Epidermal melanocyte (primary cell): Measurements from ENCODE around the gene RAB34.
A peak's percentile ranks its signal among the peaks of the same experiment; 100 is the strongest.

Source experiments
- DNase-seq: peaks from one replicate; pipeline ENCODE4 v3.0.0; 2011; ENCODE audit warnings: low spot score; ENCODE audit not compliant: insufficient read length

The RAB34 gene

DNA sequence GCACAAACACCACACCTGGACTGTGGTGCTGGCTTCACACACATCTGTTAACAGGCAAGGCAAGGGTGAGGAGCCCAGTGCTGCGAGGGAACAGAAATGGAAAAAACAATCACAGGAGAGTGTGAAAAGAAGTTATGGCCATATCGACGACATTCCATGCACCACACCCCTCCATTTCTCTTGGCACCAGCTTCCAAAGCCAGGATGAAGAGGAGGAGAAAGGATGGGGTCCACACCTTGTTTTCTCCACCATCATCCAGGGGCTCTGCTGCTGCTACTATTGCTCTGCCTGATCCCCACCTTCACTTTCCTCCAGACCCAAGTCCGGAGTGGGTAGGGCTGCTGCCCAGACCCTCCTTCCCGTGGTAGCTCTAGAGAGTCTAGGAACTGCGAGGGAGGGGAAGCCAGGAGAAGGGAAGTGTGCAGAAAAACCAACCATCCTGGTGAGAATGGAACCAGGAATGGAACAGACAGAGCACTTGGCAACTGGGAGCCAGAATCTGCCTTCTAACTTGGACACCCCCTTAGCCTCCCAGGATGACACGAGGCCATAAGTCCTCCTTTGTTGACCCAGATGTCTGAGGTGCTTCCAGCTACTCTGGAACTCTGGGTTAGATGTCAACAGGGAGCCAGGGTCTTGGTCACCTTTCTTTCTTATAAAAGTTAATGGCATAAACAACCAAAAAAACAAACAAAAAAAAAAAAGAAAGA lies 4.8 kb downstream of the RAB34 start:
- no peak for DNase-seq

DNA sequence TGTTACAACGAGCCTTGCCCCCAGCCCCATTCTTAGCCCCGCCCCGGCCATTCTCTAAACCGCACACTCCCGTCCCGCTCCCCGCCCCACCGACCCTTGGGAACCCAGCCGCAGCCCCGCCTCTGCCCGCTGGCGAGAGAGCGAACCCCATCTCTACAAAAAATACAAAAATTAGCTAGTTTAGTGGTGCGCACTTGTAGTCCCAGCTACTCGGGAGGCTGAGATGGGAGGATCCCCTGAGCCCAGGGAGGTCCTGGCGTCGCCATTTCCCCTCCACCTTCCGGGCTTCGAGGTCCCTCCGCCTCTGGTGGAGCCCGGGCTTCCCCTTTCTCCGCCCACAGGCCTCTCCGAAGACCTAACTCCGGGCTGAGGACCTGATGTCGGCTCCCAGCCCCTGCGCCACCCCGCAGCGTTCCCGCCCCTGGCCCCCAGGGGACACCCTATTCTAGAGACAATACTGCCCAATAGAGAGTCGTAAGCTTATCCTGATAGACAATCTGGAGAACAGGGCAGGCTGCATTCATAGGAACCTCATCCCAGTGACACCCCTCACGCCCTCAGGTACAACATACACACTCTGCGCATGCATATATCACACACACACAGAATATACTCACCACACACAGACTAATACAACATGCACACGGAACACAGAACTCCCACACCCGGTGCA lies 5.5 kb downstream of the RAB34 start:
- no peak for DNase-seq

DNA sequence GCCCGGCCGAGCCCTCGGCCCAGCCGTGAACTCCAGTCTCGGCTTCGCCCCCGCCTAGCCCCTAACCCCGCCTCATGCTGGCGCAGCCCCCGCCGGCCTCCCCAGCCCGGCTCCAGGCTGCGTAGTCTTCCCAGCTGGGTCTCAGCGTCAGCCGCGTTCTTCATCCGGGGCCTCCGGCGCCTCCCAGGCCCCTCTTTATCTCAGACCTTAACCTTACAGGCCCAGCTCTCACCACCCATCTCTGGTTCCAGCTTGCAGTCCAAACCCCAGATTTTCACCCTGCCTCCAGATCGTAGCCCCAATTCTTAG lies 6.0 kb downstream of the RAB34 start, which contains the start of gene PROCA1:
TSS of gene PROCA1 (minus strand) at position 166 of the 309 bp plus-strand sequence. CDS start 228 bp downstream, outside the sequence.
- DNase-seq: no peak

DNA sequence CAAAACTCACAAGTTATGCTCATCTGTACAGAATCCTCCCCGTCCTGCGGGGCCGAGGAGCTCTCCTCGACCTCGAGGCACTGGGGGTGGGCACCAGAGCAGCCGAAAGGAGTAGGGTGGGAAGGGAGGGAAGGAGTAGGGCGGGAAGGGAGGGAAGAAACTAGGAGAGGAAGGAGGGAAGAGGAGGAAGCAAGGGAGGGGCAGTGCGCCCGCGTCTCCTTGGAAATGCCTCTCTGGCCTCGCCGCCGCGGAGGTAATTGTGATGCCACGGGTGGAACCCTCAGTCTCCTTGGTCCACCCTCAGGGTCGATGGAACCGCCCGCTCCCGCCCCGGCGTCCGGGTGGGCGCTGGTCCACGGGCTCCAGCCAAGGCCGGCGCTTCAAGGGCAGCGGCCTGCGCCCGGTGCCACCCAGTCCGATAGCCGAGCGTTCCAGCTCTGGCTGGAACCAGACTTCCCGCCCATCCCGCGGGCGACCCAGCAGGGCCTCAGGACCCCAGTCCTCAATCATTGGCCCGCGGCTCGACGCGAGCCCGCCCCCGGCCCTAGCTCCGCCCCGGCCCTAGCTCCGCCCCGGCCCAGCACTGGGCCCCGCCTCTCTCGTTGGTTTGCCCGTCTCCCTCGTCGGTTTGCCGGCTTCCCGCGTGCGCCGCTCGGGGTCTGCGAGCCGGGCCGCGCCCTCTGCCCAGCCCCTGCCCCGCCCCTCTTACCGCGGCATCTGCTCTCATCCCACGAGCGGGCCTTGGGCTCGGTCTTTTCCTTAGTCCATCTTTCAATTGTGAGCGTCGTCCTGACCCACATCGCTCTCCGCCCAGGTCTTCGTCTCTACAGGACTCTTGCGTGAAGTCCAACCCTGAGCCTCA lies 6.6 kb downstream of the RAB34 start:
- peak; percentile 96 for DNase-seq

DNA sequence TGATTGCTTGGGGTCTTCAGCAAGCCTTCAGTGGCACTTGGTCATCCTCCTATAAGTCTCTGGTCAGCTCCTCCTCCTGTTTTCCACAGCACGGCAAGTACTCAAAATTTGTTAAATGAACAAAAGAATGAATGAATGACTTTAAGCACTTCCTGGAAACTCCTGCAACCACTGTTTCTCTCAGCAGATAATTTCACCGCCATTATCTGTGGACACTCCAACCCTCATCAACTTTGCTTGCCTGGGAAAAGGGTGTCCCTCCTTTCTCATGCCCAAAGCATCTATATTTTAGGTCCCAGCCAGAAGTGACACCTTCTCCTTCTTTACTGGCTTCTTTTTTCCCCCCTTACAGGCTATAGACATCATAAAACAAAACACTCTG lies 10.3 kb downstream of the RAB34 start:
- no peak for DNase-seq

DNA sequence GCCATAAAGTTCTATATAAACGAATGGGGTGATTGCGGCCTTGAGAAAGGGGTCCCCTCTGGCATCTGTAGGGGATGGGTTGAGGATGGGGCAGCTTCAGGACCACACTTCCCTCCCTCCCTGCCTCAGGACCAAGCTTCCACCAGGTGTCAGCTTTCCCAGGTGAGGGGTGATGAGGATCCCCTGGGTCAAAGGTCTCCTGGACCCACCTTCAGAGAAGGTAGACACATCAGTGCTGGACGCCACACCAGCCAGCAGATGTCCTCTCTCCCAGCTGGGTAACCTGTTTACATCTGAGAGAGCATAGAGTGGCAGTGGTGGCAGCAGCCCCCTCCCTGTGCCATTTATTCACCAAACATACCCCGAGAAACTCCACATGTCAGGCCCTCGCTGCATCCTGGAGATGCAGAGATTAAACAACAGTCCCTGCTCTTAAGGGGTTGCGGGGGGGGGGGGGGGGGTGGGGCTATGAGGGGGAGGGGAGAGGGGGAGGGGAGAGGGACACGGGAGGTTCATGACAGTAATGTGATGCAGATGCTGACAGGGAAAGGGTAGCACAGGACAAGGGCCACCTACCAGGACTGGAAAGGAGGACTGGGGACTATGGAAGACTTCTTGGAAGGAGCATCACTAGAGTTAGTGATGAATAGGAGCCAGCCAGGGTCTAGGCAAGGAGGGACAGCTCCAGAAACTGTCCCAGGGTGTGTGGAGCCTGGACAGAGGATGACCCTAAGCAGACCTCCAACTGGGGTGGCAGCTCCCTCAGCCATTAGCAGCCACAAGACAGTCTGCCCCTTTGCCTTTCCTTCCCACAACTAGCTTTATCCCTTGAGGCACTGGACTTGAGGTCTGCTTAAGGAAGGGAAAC lies 11.0 kb downstream of the RAB34 start:
- DNase-seq: peak; percentile 9

DNA sequence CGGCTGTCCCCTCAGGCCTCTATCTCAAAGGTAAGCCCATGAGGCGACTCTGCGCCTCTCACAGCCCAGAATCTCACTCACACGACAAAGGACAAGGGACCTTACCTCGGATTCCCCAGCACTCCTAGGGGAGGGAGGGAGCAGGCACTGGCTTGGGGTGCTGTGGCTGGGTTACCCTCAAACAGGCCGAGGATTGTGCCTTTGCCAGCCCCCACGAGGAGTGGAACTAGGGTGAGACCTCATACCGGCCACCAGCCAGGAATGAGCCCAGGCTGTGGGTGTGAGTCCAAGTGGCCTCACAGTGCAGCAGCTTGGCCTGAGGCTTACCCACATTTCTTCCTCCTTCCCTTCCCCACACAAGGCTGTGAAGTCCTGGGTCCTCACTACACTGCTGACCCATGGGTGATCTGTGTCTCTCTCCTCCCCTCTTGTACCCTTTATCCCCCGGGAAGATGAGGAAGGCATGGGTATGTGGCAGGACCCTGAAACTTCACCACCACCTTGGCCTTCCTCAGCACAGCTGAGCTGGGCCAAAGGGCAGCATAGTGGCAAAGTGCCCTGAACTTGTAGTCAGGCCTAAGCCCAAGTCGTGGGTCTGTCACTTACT lies 11.8 kb downstream of the RAB34 start:
- DNase-seq: peak; percentile 12

DNA sequence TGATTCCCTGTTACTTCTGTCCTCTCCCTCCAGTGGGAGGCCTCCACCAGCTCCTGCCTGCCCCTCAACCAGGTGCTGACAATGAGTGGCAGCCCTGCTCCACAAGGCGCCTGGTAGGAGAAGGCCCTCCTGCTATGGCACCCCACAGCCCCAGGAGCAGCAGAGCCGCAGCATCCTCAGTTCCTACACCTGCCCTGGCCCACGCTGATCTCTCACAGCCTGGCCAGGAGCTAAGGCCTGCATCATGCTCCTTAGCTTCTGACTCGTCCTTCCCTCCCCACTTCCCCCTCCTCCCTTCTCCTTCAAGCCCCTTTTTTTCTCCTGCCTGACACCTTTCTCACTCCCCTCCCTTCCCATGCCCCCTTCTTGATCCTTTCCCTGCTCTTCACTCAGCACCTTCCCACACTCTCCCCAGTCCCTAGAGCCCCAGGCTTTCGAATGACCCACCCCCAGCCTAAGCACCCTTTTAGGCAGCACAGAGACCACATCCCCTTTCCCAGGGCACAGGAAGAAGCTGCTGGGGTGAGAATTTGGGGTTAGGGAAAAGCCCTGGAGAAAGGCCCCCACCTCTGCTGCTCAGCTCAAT lies 12.5 kb downstream of the RAB34 start:
- DNase-seq: peak; percentile 0

DNA sequence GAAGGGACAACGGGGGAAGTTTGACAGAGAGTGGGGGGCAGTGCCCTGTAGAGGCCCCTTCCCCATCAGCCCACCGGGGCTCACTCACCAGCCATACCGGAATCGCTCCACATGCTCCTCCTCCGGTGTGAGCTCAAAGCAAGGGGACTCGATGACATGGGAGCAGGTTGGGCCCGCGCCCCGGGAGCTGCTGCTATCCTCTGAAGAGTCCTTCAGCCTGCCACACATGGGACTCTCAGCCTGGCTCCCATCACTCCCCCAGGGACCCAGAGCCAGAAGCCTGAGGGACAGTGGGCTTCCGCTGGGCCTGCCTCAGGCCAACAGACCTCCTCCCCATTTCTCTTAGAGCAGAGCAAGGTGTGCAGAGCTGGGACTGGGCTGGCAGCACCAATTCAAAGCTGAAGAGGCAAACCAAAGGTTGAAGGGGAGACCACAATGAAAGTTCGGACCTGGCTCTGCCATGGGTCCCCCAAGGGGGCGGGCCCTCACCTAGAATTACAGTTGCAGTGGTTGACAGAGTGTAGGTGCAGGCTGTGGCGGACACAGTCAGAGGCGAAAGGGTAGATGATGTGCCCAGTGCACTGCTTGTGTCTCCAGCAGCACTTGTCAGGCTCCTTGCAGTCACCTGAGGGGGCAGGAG lies 13.3 kb downstream of the RAB34 start:
- peak; percentile 3 for DNase-seq

DNA sequence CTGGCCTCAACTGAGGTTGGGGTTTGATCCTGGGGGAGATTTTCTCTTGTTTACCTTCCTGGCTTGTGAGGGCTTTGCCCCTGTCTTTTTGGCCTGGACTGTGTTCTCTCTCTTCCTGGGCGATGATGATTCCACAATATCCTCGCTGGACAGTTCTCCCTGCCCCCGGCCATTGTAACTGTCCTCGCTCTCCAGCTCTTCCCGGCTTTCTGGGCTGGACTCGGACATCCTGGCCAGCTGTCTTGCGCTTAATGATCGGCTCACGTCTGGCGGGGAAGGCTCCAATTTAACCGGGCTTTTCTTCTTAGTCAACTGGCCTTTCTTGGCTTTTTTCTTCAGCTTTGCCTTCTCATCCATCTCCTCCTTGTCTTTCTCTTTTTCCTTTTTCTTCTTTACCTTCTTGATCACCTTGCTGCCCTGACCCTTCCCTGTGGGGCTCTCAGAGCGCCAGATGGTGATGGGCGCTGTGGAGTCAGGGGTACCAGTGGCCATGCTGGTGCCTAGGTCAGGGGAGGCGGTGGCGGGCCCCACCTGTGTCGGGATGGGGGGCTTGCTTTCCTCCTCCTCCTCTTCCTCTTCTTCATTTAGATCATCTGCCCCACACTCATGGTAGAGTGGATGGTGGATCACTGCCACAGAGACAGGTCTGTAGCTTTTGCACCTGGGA lies 14.0 kb downstream of the RAB34 start:
- peak; percentile 4 for DNase-seq

DNA sequence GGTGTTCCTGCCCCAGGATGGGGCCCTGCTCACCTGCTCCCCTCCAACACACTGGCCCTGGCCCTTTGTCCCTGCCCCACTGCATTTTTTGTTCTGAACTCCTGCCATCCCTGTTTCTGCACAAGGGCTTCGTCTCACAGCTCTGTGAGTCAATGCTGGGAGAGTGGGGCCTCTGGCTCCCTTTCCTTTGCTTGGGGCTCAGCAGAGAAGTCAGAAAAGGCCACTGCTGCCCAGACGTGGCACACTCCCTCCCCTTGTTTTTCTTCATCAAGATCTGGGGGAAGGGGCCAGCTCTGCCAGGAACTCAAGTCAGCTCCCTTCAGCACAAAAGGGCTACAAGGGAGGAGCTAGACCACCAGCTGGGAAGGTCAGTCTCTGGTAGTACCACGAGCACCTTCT lies 14.9 kb downstream of the RAB34 start:
- DNase-seq: peak; percentile 2

DNA sequence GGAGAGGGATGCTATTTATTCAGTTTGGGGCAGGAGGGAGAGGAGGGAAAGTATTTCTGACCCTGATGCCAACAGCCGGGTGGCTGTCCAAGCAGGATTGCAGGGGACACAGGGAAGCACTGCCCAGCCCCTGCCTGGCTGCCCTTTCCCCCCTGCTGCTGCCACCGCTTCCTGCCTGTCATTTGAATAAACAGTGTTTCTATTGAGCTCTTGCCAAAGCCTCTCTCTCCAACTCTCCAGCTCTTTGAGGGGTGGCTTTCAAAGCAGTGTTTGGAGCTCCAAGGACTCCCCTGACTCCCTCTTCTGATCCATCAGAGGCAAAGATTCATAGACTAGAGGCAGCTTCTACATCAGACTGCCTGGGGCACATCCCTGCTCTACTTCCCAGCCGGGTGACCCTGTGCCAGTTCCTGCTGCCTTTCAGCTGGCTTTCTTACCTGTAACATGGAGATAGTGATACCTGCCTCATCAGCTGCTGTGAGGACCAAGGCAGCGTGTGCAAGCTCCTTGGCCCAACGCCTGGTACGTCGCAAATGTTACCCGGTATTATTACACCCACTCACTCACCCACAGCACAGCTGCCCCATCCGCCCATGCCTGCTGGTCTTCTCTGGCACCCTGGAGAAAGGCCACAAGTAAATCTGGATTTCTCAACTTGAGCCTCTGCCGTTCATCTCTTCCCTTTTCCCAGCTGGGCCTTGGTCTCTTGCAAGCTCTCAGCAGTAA lies 15.5 kb downstream of the RAB34 start:
- peak; percentile 5 for DNase-seq

DNA sequence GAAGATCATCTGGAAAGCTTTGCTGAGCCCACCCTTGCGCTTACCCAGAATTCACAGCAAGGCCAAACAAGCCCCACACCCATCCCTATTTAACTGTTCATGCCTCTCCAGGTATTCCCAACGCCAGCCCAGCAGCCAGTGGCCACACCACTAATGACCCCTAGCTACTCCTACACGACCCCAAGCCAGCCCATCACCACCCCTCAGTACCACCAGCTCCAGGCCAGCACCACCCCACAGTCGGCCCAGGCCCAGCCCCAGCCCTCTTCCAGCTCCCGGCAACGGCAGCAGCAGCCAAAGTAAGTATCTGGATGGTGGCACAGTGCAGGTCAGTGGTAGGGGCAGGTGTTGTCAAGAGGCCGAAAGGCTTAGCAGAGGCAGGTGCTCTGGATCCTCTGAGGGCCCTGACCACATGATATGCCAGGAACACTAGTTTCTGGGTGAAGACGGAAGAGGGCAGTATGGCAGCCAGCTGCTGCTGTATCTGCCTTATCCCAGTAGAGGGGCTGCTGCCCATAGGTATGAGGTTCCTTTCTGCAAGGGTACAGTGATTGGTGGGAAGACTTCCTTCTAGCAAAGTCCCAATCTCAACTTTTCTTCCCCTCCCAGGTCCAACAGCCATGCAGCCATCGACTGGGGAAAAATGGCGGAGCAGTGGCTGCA lies 16.7 kb downstream of the RAB34 start:
- no peak for DNase-seq

DNA sequence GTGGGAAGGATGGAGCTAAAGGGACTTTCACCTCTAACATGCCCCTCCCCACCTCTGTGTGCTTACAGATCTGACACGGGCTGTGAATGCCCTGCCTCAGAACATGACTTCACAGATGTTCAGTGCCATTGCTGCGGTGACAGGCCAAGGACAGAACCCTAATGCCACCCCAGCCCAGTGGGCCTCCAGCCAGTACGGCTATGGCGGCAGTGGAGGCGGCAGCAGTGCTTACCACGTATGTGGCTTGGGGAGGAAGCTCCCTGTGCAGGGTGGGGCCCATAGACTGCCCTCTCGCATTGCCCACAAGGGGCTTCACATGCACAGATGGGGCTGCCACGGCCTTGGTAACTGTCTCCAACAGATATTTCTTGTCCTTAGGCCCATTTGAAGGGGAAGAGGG lies 17.4 kb downstream of the RAB34 start:
- no peak for DNase-seq

DNA sequence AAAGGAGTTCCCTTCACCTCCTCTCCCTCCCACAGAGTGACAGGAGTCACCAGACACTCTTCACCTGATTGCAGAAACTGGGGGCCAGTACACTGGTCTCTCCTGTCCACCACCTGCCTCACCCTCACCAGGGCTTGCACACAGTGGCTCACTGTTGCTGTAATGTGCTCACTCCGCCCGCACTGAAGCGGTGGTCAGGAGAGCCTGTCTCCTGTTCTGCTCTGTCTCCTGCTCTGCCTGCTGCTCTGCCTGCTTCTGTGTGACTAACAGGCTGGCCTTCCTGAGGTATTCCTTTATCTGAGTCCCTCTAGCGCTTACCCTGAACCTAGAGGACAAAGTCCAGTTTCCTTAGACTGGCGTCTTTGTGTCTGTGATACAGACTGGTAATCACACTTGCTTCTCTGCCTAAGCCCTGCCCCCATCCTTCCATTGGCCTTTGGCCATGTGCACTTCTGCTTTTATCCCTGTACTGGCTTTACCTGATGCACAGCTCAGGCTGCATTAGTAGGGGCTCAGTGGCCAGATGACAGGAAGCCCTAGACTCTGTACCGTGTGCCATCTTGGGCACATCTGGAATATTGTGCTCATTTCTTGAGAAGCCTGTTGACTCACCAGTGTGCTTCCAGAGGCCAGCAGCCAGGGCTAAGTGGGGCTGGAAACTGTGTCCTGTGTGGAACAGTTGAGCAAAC lies 19.3 kb downstream of the RAB34 start:
- DNase-seq: no peak

DNA sequence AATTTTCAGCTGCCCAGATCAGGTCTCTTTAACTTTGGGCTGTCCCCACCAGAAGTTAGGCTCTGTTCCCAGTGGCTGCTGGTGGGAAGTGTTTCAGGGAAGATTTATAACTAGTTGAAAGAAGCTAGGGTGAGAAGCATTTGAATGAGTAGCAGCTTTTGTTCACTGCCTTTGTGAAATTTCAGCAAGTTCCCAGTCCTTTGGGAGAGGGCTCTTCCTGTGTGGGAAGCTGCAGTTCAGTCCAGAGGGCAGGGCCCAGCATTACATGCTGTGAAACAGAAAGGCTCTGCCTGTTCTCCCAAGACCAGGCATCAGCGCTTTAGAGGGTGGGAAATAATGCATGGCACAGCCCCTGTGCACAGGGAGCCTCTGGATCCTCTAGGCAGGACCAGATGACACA lies 23.8 kb downstream of the RAB34 start:
- DNase-seq: no peak

DNA sequence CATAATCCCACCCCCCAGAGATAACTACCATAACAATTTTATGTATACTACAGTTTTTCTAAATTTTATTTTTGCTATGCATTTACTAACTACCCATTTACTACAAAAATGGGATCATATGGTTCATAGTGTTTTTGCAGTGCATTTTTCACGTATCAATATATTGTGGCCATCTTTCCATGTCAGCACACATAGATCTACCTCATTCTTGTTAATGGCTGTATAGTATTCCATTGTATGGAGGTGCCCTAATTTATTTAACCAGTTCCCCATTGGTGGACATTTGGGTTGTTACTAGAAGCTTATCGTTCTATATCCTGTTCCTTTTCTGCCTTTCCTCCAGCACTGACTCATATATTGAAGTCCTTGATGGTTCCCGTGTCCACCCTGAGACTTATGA lies 28.7 kb downstream of the RAB34 start:
- no peak for DNase-seq

DNA sequence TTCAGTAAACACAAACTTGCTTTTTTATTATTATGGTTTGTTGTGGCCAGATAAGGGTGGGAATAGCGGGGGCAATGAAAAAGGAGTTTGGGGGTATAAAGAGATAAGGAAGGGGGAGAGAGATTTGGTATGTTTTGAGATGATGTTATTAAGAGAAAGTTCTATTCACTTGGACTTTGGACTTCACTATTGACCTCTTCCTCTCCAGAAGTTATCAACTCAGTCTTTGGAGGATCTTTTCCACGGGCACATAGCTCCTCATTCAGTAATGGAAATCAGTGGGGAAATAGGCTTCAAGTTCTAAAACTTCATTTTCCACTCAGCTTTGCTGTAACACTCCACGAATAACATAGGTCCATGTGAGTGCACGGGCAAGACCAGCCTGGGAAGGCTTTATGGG lies 29.2 kb downstream of the RAB34 start:
- no peak for DNase-seq
